ENCODE measurements around the gene ADAMTS13.
"Not testable (repeated sequence)": the region's sequence is repeated elsewhere in the genome, so short reads cannot be mapped to it uniquely, and the experiment has no call there.

The ADAMTS13 gene

GRCh38 chr9:133389025-133389557 is 33.1 kb upstream of the ADAMTS13 start:
- H3K36me3 ChIP-seq (ENCODE audit: insufficient read depth, low read length): no peaks in the 10 kb centered on the region; the same call in 1 of the 2 replicates
- H3K9ac ChIP-seq (ENCODE audit: low read length): no peak overlapping the region
- H4K20me1 ChIP-seq (ENCODE audit: insufficient read depth, low read length): no peaks in the 10 kb centered on the region
- TF ChIP-seq EZH2 (IDR thresholded peaks at IDR 0.05; ENCODE audit: borderline replicate concordance, low read length): no peak
- no peak for TF ChIP-seq CTCF (IDR thresholded peaks at IDR 0.05; ENCODE audit: low read length)
- H3K4me3 ChIP-seq (ENCODE audit: low read depth, low read length, poor library complexity, severe bottlenecking): no peak overlapping the region
- H3K4me1 ChIP-seq (ENCODE audit: insufficient read depth, low read length, severe bottlenecking): no peaks in the 10 kb centered on the region
- H3K4me2 ChIP-seq (ENCODE audit: low read length): no peak overlapping the region
- H2AFZ ChIP-seq (ENCODE audit: low read length): no peak overlapping the region
- H3K9me2 ChIP-seq (ENCODE audit: low read depth, low read length): no peaks in the 10 kb centered on the region
- no peak overlapping the region for H3K27ac ChIP-seq (ENCODE audit: low read depth, low read length, poor library complexity, severe bottlenecking)
- H3K79me2 ChIP-seq (ENCODE audit: insufficient read depth, low read length): no peaks in the 10 kb centered on the region
- H3F3A ChIP-seq (ENCODE audit: insufficient read depth, low read length): no peaks in the 10 kb centered on the region
- H3K27me3 ChIP-seq (ENCODE audit: insufficient read depth, low read length): peaks cover 7% of the 10 kb centered on the region; the same call in 1 of the 2 replicates
- no peaks in the 10 kb centered on the region for H3K9me3 ChIP-seq (ENCODE audit: low read length)

- no peaks in the 10 kb centered on the region for H3K4me1 ChIP-seq (ENCODE audit: insufficient read depth, low read length, severe bottlenecking)
- H3K36me3 ChIP-seq (ENCODE audit: insufficient read depth, low read length): no peaks in the 10 kb centered on the region; the same call in 1 of the 2 replicates
- no peak overlapping the region for H3K4me2 ChIP-seq (ENCODE audit: low read length)
- no peaks in the 10 kb centered on the region for H3K79me2 ChIP-seq (ENCODE audit: insufficient read depth, low read length)
- no peaks in the 10 kb centered on the region for H3K9me2 ChIP-seq (ENCODE audit: low read depth, low read length)
- H3K4me3 ChIP-seq (ENCODE audit: low read depth, low read length, poor library complexity, severe bottlenecking): no peak overlapping the region
- no peaks in the 10 kb centered on the region for H3K9me3 ChIP-seq (ENCODE audit: low read length)
- no peaks in the 10 kb centered on the region for H3F3A ChIP-seq (ENCODE audit: insufficient read depth, low read length)
- H3K27me3 ChIP-seq (ENCODE audit: insufficient read depth, low read length): peaks cover 7% of the 10 kb centered on the region; the same call in 1 of the 2 replicates
- TF ChIP-seq CTCF (IDR thresholded peaks at IDR 0.05; ENCODE audit: low read length) (no peak), EZH2 (IDR thresholded peaks at IDR 0.05; ENCODE audit: borderline replicate concordance, low read length) (no peak)
- no peak overlapping the region for H3K9ac ChIP-seq (ENCODE audit: low read length)
- no peak overlapping the region for H3K27ac ChIP-seq (ENCODE audit: low read depth, low read length, poor library complexity, severe bottlenecking)
- H2AFZ ChIP-seq (ENCODE audit: low read length): no peak overlapping the region
- H4K20me1 ChIP-seq (ENCODE audit: insufficient read depth, low read length): no peaks in the 10 kb centered on the region
Measured at GRCh38 chr9:133389562-133389961, 32.6 kb upstream of the ADAMTS13 start.

- Histone ChIP-seq H3K9me2 (ENCODE audit: low read depth, low read length) (no peaks in the 10 kb centered on the region), H3K79me2 (ENCODE audit: insufficient read depth, low read length) (no peaks in the 10 kb centered on the region), H3K36me3 (ENCODE audit: insufficient read depth, low read length) (no peaks in the 10 kb centered on the region; the same call in 1 of the 2 replicates), H3K4me3 (ENCODE audit: low read depth, low read length, poor library complexity, severe bottlenecking) (no peak overlapping the region), H3K4me1 (ENCODE audit: insufficient read depth, low read length, severe bottlenecking) (no peaks in the 10 kb centered on the region), H3K4me2 (ENCODE audit: low read length) (no peak overlapping the region), H3K9ac (ENCODE audit: low read length) (no peak overlapping the region), H3K27ac (ENCODE audit: low read depth, low read length, poor library complexity, severe bottlenecking) (no peak overlapping the region), H3F3A (ENCODE audit: insufficient read depth, low read length) (no peaks in the 10 kb centered on the region), H2AFZ (ENCODE audit: low read length) (no peak overlapping the region), H4K20me1 (ENCODE audit: insufficient read depth, low read length) (no peaks in the 10 kb centered on the region), H3K27me3 (ENCODE audit: insufficient read depth, low read length) (peaks cover 7% of the 10 kb centered on the region; the same call in 1 of the 2 replicates), H3K9me3 (ENCODE audit: low read length) (no peaks in the 10 kb centered on the region)
- TF ChIP-seq EZH2 (IDR thresholded peaks at IDR 0.05; ENCODE audit: borderline replicate concordance, low read length) (no peak), CTCF (IDR thresholded peaks at IDR 0.05; ENCODE audit: low read length) (no peak)
Measured at GRCh38 chr9:133390713-133391112, 31.5 kb upstream of the ADAMTS13 start.

- H3F3A ChIP-seq (ENCODE audit: insufficient read depth, low read length); H3K4me2 ChIP-seq (ENCODE audit: low read length); H4K20me1 ChIP-seq (ENCODE audit: insufficient read depth, low read length); H3K9me2 ChIP-seq (ENCODE audit: low read depth, low read length); H3K36me3 ChIP-seq (ENCODE audit: insufficient read depth, low read length); H3K4me1 ChIP-seq (ENCODE audit: insufficient read depth, low read length, severe bottlenecking); H2AFZ ChIP-seq (ENCODE audit: low read length); H3K27me3 ChIP-seq (ENCODE audit: insufficient read depth, low read length); H3K9me3 ChIP-seq (ENCODE audit: low read length); H3K9ac ChIP-seq (ENCODE audit: low read length); H3K79me2 ChIP-seq (ENCODE audit: insufficient read depth, low read length); H3K4me3 ChIP-seq (ENCODE audit: low read depth, low read length, poor library complexity, severe bottlenecking); H3K27ac ChIP-seq (ENCODE audit: low read depth, low read length, poor library complexity, severe bottlenecking): not testable (repeated sequence)
Measured at GRCh38 chr9:133391449-133391848, 30.7 kb upstream of the ADAMTS13 start.

GRCh38 chr9:133392308-133392707 is 29.9 kb upstream of the ADAMTS13 start:
- H3K4me1 ChIP-seq (ENCODE audit: insufficient read depth, low read length, severe bottlenecking); H3K27me3 ChIP-seq (ENCODE audit: insufficient read depth, low read length); H4K20me1 ChIP-seq (ENCODE audit: insufficient read depth, low read length); H3K9me3 ChIP-seq (ENCODE audit: low read length); H2AFZ ChIP-seq (ENCODE audit: low read length); H3K4me2 ChIP-seq (ENCODE audit: low read length); H3K36me3 ChIP-seq (ENCODE audit: insufficient read depth, low read length); H3K4me3 ChIP-seq (ENCODE audit: low read depth, low read length, poor library complexity, severe bottlenecking); H3K9ac ChIP-seq (ENCODE audit: low read length); H3K79me2 ChIP-seq (ENCODE audit: insufficient read depth, low read length); H3K9me2 ChIP-seq (ENCODE audit: low read depth, low read length); H3K27ac ChIP-seq (ENCODE audit: low read depth, low read length, poor library complexity, severe bottlenecking); H3F3A ChIP-seq (ENCODE audit: insufficient read depth, low read length): not testable (repeated sequence)
